KG1 (cell line): Measurements from ENCODE around the gene ADARB2.
"Not testable (repeated sequence)": the region's sequence is repeated elsewhere in the genome, so short reads cannot be mapped to it uniquely, and the experiment has no call there.

ENCODE experiments used
- DNase-seq: peaks from one replicate; lab custom pipeline; 2025; lab: John Stamatoyannopoulos, UW

Gene ADARB2

GRCh38 chr10:1408651-1409367 lies 328.5 kb downstream of the ADARB2 start:
- no peak for DNase-seq

- no peak for DNase-seq
Observed at GRCh38 chr10:1406967-1407945, 330.1 kb downstream of the ADARB2 start.

- no peak for DNase-seq
Observed at GRCh38 chr10:1406132-1406966, 331.0 kb downstream of the ADARB2 start.

GRCh38 chr10:1404323-1405260 lies 332.7 kb downstream of the ADARB2 start:
- no peak for DNase-seq

- DNase-seq, result no peak
Observed at GRCh38 chr10:1403508-1404322, 333.6 kb downstream of the ADARB2 start.

- DNase-seq, result no peak
Observed at GRCh38 chr10:1402816-1403507, 334.4 kb downstream of the ADARB2 start.

- no peak for DNase-seq
Observed at GRCh38 chr10:1402016-1402770, 335.1 kb downstream of the ADARB2 start.

- DNase-seq, result no peak
Observed at GRCh38 chr10:1401071-1401965, 336.0 kb downstream of the ADARB2 start.

GRCh38 chr10:1400101-1401070 lies 336.9 kb downstream of the ADARB2 start:
- DNase-seq, result no peak

GRCh38 chr10:1399431-1400100 lies 337.8 kb downstream of the ADARB2 start:
- DNase-seq, result no peak

- DNase-seq, result no peak
Observed at GRCh38 chr10:1398626-1399410, 338.5 kb downstream of the ADARB2 start.

GRCh38 chr10:1398116-1398515 lies 339.2 kb downstream of the ADARB2 start:
- DNase-seq, result not testable (repeated sequence)

GRCh38 chr10:1396297-1396635 lies 341.1 kb downstream of the ADARB2 start:
- no peak for DNase-seq

GRCh38 chr10:1395481-1396296 lies 341.6 kb downstream of the ADARB2 start:
- DNase-seq, result no peak
